Erythroblast (primary cell): ENCODE measurements around the gene CMTR1.
A peak's percentile ranks its signal among the peaks of the same experiment; 100 is the strongest.

Experiments
- DNase-seq, 2 experiments: peaks; one replicate each; lab custom pipeline; 2025; lab: John Stamatoyannopoulos, UW
- GATA1 ChIP-seq: IDR thresholded peaks from 2 replicates; pipeline ENCODE4 v1.6.1; 2011; ENCODE audit warnings: low read depth, mild to moderate bottlenecking, control low read depth, low read length, moderate library complexity
- POLR2A ChIP-seq: IDR thresholded peaks from 2 replicates; pipeline ENCODE4 v1.6.1; 2011; ENCODE audit warnings: mild to moderate bottlenecking, low read length

The CMTR1 gene

DNA sequence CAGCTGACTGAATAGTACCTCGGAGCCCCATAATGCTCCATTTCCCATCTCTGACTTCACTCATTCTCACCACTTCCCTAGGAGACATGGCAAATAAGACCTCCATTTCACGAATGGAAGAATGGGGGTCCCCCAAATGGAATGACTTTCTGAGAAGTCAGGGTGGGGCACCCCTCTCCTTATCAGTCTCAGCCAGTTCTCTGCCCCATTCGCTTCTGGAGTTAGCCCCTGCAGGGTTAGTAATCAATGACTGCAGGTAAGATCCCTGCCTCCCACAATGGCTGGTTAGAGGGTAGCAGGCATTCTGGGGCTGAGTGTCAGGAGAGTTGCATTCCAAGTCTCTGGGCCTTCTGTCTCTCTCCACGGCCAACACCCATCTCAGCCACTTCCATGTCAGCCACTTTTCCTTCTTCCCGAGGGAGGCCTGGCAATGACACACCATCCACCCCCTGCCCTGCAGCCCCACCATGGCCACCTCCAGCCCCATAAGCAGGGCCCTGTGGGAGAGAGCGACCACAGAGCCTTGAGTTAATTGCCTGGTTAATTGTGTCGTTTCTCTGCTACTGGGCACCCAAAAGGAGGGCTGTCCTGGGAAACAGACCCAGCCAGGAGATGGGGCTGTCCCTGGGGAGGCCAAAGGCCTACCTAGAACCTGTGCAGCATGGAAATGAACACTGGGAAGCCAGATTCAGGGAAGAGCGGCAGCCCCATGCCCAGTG, 53.3 kb downstream of the CMTR1 start:
- no peak for TF ChIP-seq GATA1
- TF ChIP-seq POLR2A = no peak
- DNase-seq = peak; percentile 60 to 74

DNA sequence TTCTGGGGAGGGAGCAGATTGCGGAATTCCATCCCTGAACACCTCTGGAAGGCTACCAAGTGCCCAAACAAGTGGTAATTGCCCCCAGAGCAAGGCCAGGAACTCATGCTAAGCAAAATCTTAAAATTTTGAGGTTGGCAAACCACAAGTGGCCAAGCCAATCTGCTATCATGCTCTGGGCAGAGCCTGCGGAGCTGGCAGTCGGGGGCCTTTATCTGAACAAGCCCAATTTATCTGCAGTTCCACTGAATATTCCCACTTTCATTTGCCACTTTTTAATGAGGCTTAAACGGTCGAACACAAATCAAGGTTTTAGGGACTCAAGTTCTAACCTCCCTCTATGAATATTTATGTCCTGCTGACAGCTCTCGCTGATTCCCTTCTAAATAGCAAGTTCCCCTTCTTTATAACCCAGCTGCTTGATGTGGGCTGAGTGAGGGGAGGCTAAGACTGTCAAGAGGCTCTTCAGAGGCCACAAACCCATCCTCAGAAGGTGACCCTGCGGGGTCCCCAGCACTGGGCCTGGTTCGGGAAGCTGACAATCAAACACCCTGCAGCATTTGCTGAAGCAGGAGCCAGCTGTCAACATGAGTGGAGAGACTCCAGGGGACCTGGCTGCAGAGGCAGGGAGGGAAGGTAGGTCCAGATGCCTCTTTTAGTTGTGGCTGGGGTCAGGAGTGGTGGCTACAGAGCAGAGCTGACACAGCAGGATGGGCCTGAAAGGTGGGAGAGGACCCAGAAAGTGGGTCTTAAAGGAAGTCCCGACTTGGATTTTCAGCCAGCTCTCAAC, 54.8 kb downstream of the CMTR1 start:
- TF ChIP-seq POLR2A (no peak), GATA1 (no peak)

DNA sequence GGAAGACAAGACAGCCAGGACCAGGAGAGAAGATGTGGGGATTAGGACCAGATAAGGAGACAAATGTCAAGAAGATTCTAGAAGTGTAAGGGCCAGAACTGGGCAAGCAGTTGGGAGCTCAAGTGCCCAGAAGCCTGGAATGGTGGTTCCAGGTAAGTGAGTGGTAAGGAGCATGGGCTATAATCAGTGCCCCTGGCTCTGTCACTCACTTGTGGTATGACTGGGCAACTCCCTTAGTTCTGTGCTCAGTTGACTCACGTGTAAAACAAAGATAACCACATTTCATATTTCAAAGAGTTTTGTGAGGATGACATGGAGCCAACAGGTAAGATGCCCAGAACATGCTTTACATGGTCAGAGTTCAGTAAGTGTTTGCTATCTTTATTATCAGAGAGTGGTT, 55.5 kb downstream of the CMTR1 start:
- peak; percentile 30 to 37 for DNase-seq
- TF ChIP-seq POLR2A (no peak), GATA1 (no peak)

More for the DNA sequence above, 54.8 kb downstream of the CMTR1 start:
- no peak for DNase-seq

DNA sequence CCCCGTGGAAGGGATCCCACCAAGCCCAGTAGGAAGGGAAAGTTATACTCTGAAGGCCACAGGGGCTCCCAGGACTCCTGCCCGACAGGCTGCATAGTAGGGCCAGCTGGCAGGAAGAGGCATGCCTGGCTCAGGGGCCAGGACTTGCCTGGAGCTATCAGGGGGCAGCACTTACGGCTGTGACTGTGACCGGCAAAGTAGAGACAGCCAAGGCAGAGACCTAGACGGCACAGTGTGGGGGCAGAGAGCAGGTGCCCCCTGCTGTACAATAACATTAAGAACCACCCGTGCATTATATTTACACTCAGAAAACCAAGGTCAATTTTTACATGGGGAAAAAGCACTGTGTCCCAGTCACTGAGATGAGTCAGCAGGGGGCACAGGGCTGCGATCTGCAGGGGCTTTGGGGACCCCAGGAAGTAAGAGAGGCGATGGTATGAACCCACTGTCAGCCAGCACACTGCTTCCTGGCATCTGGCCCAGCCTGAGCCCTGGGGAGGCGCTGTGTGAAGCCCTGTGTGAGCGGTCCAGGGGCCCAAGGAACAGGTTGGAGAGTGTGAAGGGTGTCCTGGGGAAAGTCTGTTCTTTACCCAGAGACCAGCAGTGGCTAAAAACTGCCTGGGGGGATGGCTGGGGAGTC, 56.8 kb downstream of the CMTR1 start:
- no peak for TF ChIP-seq POLR2A
- peak; percentile 14 to 31 for DNase-seq

GRCh38 chr6:37490536-37491170, 57.6 kb downstream of the CMTR1 start:
- TF ChIP-seq GATA1 (no peak), POLR2A (no peak)
- DNase-seq = no peak

DNA sequence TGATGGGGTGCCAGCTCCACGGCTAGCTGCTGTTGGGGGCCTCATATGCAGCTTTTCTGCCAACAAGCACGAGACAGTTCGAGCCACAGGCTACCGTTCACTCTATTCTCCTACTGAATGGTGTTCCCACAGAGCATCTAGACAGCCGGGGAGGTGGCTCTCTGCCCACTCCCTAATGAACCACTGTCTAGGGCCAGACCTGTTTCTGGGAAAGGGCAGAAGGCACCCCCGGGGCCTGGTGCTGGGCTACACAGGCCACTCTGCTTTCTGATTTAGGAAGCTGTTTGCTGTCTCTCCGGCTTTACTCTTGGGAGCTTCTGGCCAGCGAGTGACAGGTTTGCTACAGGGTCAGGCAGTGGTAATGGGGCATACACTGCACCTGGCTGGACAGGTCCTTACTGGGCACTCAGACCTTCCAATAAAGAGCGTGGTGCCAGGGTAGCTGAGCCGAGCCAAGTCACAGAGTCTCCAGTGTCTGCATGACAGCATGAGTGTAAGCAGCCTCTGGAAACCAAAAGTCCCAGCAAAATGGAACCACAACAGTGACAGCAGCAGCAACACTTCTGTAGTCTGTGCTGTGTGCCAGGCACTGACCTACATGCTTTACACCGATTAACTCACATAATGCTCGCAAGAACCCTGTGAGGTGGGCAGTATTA, 58.3 kb downstream of the CMTR1 start:
- TF ChIP-seq GATA1 (no peak), POLR2A (no peak)
- no peak for DNase-seq

- no peak for DNase-seq
- TF ChIP-seq POLR2A (no peak), GATA1 (no peak)
Measured at GRCh38 chr6:37491830-37492208, 58.8 kb downstream of the CMTR1 start.

DNA sequence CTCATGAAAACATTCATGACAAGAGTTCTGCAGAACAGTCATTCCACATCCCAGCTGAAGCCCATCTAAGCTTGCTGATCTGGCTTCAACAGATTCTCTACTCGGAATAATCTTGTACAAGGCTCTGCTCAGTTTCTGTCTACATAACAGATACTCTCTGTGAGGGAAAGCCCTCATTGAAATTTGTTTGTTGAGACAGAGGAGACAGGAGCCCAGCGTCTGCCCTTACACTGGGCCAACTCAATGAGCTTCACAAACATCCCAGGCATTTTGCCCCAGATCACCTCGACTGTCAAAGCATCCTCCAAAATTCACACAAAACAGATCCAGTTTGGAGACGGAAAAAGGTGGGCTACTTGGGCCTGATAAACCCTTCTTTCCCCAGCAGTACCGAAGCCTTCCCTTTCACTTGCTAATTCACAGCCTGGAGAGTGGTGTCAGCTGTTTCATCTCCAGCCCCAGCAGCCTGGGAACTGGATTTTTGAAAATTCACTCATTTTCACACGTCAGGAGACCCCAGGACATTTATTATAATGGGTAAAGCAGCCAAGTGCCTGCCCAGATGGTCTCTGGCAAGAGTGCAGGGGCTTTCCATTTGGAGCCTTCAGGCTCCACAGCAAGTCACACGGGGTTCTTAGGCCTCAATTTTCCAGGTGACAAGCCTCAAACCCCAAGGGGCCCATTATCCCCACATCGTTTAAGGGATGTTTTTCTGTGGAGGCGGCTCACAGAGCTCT, 59.4 kb downstream of the CMTR1 start:
- no peak for DNase-seq
- TF ChIP-seq POLR2A (no peak), GATA1 (no peak)

- no peak for DNase-seq
- TF ChIP-seq POLR2A (no peak), GATA1 (no peak)
Measured at GRCh38 chr6:37492991-37493660, 60.1 kb downstream of the CMTR1 start.

GRCh38 chr6:37493661-37493995, 60.6 kb downstream of the CMTR1 start:
- DNase-seq = no peak
- TF ChIP-seq POLR2A = no peak
- TF ChIP-seq GATA1 = no peak

DNA sequence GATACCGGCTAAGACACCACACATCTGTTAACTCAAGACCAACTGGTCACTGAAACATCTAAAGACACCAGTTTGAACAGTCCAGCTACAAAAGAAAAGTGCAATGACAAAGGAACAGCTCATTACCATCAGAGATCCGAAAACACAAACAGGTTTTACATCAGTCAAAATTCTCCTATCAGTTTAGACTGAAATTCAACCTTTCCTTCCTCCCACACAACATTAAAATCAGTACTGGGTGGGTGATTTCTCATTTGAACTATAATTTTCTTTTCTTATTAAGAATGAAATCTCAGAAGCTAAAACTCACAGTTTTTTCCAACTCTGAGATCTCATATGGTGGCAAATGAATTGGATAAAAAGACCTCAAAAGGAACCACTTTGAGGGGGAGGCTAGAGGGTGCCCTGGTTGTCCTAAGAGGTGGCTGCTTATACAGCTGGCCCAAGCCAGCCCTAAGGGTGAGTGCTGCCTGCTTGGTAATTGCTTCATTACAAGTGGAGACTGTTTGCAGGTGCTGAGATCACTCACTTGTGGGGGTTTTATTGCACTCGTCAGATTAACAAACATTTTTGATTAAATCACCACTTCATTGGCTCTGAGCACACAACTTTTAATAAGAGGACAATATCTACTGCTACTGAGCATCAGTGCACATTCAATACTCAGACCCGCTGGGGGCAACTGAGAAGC, 62.4 kb downstream of the CMTR1 start:
- TF ChIP-seq GATA1 (no peak), POLR2A (no peak)
- no peak for DNase-seq
